HL-60 (cell line): ENCODE measurements around the gene ABCG4.

ENCODE experiments used
- DNase-seq, 2 experiments: peaks; one replicate each; pipeline ENCODE4 v3.0.0-alpha.2; 2010 to 2020; ENCODE audit warnings: low read depth in 1 of 2, low spot score in 1 of 2
- H3K27ac ChIP-seq: fragments of 250-450 bp; sonication (Bioruptor Pico); replicated peaks from 2 replicates; pipeline ENCODE4 v1.5.1; 2020; ENCODE audit warnings: mild to moderate bottlenecking, moderate library complexity
- H3K27me3 ChIP-seq: fragments of 250-450 bp; sonication (Bioruptor Pico); 2 replicates; pipeline ENCODE4 v1.5.1; 2021; ENCODE audit warnings: mild to moderate bottlenecking, moderate library complexity; ENCODE audit not compliant: insufficient read depth, poor library complexity, severe bottlenecking
- H3K4me3 ChIP-seq: replicated peaks from 2 replicates; pipeline ENCODE4 v1.5.1; 2011; ENCODE audit warnings: mild to moderate bottlenecking, control low read depth, low read length; ENCODE audit not compliant: insufficient read depth
- GABPA ChIP-seq: IDR thresholded peaks from 2 replicates; pipeline ENCODE4 v1.6.1; 2012; ENCODE audit warnings: low read depth
- POLR2AphosphoS5 ChIP-seq: IDR thresholded peaks from 2 replicates; pipeline ENCODE4 v1.6.1; 2012; ENCODE audit warnings: low read depth
- REST ChIP-seq: IDR thresholded peaks from 2 replicates; pipeline ENCODE4 v1.6.1; 2012; ENCODE audit warnings: low read depth; ENCODE audit not compliant: insufficient replicate concordance
- SPI1 ChIP-seq: IDR thresholded peaks from 2 replicates; pipeline ENCODE4 v1.6.1; 2012; ENCODE audit warnings: low read depth, mild to moderate bottlenecking, borderline replicate concordance
- long read RNA-seq: library from polyadenylated mRNA; unstranded; transcript quantifications from one replicate; pipeline ENCODE4 v2.0.0, GENCODE V29; 2020
- TF ChIP-seq, protein P1 (sequence below): IDR thresholded peaks from one replicate; pipeline ENCODE4 v1.5.1; 2011; ENCODE audit warnings: low read length, control low read depth, inconsistent platforms; ENCODE audit not compliant: insufficient read depth

The ABCG4 gene
- long read RNA-seq, result 0 reads

GRCh38 chr11:119149018-119149785 lies at the start of gene ABCG4:
ABCG4 (plus strand) TSS chr11:119149052; CDS start chr11:119149966, 914 bp downstream.
- H3K27ac ChIP-seq, result no peak within 1 kb of the TSS
- H3K4me3 ChIP-seq, result peak within 1 kb of the TSS; percentile 52
- H3K27me3 ChIP-seq, result peaks cover 36% of the 10 kb centered on the region
- TF ChIP-seq, protein P1, sequence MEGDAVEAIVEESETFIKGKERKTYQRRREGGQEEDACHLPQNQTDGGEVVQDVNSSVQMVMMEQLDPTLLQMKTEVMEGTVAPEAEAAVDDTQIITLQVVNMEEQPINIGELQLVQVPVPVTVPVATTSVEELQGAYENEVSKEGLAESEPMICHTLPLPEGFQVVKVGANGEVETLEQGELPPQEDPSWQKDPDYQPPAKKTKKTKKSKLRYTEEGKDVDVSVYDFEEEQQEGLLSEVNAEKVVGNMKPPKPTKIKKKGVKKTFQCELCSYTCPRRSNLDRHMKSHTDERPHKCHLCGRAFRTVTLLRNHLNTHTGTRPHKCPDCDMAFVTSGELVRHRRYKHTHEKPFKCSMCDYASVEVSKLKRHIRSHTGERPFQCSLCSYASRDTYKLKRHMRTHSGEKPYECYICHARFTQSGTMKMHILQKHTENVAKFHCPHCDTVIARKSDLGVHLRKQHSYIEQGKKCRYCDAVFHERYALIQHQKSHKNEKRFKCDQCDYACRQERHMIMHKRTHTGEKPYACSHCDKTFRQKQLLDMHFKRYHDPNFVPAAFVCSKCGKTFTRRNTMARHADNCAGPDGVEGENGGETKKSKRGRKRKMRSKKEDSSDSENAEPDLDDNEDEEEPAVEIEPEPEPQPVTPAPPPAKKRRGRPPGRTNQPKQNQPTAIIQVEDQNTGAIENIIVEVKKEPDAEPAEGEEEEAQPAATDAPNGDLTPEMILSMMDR, result no peak
- TF ChIP-seq GABPA (no peak), SPI1 (no peak), REST (no peak), POLR2AphosphoS5 (no peak)
- no peak for DNase-seq

DNA sequence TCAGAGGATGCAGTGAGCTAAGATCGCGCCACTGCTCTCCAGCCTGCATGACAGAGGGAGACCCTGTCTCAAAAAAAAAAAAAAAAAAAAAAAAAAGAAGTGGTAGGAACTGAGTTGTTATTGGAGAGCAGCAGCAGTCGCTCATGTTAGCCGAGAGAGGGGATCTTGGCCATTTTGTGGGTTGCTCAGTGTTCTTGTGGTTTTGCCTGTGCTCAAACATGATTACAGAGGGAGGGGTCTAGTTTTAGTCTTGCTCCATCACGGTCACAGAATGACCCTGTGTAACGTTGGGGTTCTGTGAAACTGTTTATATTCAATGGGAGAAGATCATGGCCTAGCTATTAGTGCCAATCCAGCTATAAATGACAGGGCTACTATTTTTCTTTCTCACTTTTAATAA lies 49.1 kb upstream of the ABCG4 start:
- no peaks in the 10 kb centered on the region for H3K27me3 ChIP-seq
- H3K4me3 ChIP-seq, result no peak overlapping the region
- DNase-seq, result peak in 1 of 2 experiments; percentile 55
- no peak overlapping the region for H3K27ac ChIP-seq
- TF ChIP-seq REST (no peak), POLR2AphosphoS5 (no peak), GABPA (no peak), SPI1 (no peak)
- TF ChIP-seq, protein P1, result no peak

GRCh38 chr11:119100246-119100970 lies 48.4 kb upstream of the ABCG4 start:
- DNase-seq, result peak in 1 of 2 experiments; percentile 47
- TF ChIP-seq SPI1 (no peak), POLR2AphosphoS5 (no peak), REST (no peak), GABPA (no peak)
- TF ChIP-seq, protein P1, result no peak
- peak overlapping the region; percentile 96 for H3K27ac ChIP-seq
- H3K4me3 ChIP-seq, result peak overlapping the region; percentile 93
- no peaks in the 10 kb centered on the region for H3K27me3 ChIP-seq
